ENCODE results near the gene GIT1.

DNA sequence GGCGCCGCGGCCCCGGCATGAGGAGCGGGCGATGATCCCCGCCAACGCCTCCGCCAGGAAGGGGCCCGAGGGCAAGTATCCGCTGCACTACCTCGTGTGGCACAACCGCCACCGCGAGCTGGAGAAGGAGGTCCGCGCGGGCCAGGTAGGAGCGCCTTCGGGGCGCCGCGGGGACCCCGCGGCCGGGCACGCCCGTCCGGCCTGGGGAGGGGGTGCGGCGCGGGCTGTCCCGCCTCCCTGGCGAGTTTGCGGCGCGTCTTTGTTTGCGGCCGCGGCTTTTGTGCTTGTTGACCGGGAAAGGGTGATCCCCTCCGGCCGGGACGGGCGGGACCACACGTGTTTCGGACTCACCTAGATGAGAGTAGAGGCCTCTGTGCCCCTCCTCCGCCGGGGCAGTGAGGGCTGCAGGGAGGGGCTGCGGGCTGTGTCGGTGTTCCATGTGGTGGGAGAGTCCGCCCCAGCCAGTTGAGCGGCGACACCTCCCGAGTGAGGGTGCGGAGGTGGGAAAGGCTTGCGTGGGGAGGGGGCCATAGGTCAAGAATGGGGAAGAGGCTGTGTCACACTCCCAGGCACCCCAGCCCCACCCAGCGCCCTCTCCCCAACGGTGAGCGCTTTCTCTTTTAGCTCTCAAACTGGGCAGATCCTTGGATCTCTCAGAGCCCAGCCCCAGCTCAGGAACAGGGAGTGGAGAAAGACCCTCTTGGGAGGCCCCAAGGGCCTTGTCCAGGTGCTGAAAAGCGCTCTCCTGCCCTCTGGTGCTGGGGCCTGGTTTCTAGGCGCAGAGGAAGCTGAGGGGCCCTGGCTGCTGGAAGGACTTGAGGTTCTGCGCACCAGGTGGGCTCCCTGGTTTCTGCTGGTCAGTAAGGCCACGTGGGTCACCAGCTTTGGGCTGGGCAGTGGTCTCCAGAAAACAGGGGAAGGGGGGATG lies 4.4 kb upstream of the GIT1 start:
- no peak for TF ChIP-seq POLR2AphosphoS5 (IDR thresholded peaks at IDR 0.05)
- TF ChIP-seq, protein P1, sequence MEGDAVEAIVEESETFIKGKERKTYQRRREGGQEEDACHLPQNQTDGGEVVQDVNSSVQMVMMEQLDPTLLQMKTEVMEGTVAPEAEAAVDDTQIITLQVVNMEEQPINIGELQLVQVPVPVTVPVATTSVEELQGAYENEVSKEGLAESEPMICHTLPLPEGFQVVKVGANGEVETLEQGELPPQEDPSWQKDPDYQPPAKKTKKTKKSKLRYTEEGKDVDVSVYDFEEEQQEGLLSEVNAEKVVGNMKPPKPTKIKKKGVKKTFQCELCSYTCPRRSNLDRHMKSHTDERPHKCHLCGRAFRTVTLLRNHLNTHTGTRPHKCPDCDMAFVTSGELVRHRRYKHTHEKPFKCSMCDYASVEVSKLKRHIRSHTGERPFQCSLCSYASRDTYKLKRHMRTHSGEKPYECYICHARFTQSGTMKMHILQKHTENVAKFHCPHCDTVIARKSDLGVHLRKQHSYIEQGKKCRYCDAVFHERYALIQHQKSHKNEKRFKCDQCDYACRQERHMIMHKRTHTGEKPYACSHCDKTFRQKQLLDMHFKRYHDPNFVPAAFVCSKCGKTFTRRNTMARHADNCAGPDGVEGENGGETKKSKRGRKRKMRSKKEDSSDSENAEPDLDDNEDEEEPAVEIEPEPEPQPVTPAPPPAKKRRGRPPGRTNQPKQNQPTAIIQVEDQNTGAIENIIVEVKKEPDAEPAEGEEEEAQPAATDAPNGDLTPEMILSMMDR (IDR thresholded peaks at IDR 0.05): peak in 1 of 5 experiments; percentile 23

Measured in transverse colon (tissue), 4 donors.